ENCODE data around the gene MARK3.

- TF ChIP-seq CTCF (IDR thresholded peaks at IDR 0.05) (no peak), POLR2A (IDR thresholded peaks at IDR 0.05) (no peak), POLR2AphosphoS5 (IDR thresholded peaks at IDR 0.05) (no peak), EP300 (IDR thresholded peaks at IDR 0.05) (no peak)
Observed at GRCh38 chr14:103337794-103338193, 47.4 kb upstream of the MARK3 start.
